GM12873 (cell line): Measurements from ENCODE around the gene ASB5.

Experiments used
- CTCF ChIP-seq: IDR thresholded peaks from 2 replicates; pipeline ENCODE4 v1.5.1; 2012; ENCODE audit warnings: low read depth, mild to moderate bottlenecking, moderate library complexity, low read length, control low read depth; ENCODE audit not compliant: insufficient read depth; ENCODE audit errors: missing control alignments

The ASB5 gene

GRCh38 chr4:176261481-176261880 is 7.5 kb downstream of the ASB5 start:
- TF ChIP-seq CTCF: no peak

- no peak for TF ChIP-seq CTCF
Observed at GRCh38 chr4:176261018-176261417, 8.0 kb downstream of the ASB5 start.

GRCh38 chr4:176259330-176260090 is 9.5 kb downstream of the ASB5 start:
- no peak for TF ChIP-seq CTCF

GRCh38 chr4:176258135-176258534 is 10.9 kb downstream of the ASB5 start:
- no peak for TF ChIP-seq CTCF

GRCh38 chr4:176256921-176257320 is 12.1 kb downstream of the ASB5 start:
- TF ChIP-seq CTCF: no peak

- TF ChIP-seq CTCF: no peak
Observed at GRCh38 chr4:176242764-176243347, 26.2 kb downstream of the ASB5 start.

- TF ChIP-seq CTCF: no peak
Observed at GRCh38 chr4:176241703-176242102, 27.3 kb downstream of the ASB5 start.
